ENCODE data around the gene AK4.

DNA sequence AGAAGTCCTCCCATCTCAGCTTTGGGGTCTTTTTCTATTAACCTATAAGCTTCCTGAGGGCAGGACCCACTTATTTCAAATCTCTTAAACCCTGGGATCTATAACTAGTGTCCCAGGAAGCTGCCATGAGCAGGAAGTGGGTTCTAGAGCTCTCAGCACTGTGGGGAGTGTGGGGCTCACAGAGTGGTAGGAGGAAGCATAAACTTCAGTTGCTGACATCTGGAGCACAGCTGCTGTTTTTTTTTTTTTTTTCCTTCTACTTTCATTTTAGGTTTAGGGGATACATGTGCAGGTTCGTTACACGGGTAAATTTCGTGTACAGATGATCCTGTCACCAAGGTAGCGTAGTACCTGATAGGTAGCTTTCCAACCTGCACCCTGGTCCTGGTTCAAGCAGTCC is 59.3 kb downstream of the AK4 start:
- TF ChIP-seq POLR2A (IDR thresholded peaks at IDR 0.05): no peak
- no peak for TF ChIP-seq EP300 (IDR thresholded peaks at IDR 0.05)
- TF ChIP-seq, protein P1, sequence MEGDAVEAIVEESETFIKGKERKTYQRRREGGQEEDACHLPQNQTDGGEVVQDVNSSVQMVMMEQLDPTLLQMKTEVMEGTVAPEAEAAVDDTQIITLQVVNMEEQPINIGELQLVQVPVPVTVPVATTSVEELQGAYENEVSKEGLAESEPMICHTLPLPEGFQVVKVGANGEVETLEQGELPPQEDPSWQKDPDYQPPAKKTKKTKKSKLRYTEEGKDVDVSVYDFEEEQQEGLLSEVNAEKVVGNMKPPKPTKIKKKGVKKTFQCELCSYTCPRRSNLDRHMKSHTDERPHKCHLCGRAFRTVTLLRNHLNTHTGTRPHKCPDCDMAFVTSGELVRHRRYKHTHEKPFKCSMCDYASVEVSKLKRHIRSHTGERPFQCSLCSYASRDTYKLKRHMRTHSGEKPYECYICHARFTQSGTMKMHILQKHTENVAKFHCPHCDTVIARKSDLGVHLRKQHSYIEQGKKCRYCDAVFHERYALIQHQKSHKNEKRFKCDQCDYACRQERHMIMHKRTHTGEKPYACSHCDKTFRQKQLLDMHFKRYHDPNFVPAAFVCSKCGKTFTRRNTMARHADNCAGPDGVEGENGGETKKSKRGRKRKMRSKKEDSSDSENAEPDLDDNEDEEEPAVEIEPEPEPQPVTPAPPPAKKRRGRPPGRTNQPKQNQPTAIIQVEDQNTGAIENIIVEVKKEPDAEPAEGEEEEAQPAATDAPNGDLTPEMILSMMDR (IDR thresholded peaks at IDR 0.05): no peak

Data from upper lobe of left lung (tissue), 4 donors.